ENCODE results near the gene ITGAV. TPM values are rescaled to one million over a fixed set of nuclear protein-coding genes. Genes with fewer than 3 reads are reported as not detected.

Gene ITGAV
- total and polyA plus RNA-seq, 7 donors, result 3.6 to 117 (median 67.1) TPM

DNA sequence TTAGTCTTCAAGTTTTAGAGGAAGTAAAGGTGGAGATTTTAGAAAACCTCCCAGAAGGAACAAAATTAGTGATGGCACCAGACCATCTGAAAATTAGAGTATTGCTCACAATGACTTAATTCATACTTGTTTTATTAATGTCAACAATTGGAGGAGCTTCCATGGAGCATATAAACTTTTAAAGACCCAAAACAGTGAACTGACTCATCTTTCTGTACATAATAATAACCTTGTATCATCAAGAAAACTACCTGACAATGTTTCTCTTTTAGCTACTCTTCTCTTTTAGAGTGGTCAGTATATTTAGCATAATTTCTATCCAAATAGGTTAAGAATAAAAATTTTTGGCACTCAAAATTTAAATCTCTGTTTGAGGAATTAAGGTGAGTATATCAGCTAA lies 7.2 kb upstream of the ITGAV start:
- no peak overlapping the region for H3K4me3 ChIP-seq
- H3K27me3 ChIP-seq, result no peaks in the 10 kb centered on the region
- no peaks in the 10 kb centered on the region for H3K4me1 ChIP-seq
- no peaks in the 10 kb centered on the region for H3K9me3 ChIP-seq
- intact Hi-C loops (cut with DNase I), result no loop called here
- no peaks in the 10 kb centered on the region for H3K36me3 ChIP-seq
- H3K27ac ChIP-seq, result no peak overlapping the region
- no peak for TF ChIP-seq EP300 (IDR thresholded peaks at IDR 0.05)
- no peak for TF ChIP-seq POLR2AphosphoS5 (IDR thresholded peaks at IDR 0.05)
- no peak for TF ChIP-seq POLR2A (IDR thresholded peaks at IDR 0.05)
- TF ChIP-seq, protein P1, sequence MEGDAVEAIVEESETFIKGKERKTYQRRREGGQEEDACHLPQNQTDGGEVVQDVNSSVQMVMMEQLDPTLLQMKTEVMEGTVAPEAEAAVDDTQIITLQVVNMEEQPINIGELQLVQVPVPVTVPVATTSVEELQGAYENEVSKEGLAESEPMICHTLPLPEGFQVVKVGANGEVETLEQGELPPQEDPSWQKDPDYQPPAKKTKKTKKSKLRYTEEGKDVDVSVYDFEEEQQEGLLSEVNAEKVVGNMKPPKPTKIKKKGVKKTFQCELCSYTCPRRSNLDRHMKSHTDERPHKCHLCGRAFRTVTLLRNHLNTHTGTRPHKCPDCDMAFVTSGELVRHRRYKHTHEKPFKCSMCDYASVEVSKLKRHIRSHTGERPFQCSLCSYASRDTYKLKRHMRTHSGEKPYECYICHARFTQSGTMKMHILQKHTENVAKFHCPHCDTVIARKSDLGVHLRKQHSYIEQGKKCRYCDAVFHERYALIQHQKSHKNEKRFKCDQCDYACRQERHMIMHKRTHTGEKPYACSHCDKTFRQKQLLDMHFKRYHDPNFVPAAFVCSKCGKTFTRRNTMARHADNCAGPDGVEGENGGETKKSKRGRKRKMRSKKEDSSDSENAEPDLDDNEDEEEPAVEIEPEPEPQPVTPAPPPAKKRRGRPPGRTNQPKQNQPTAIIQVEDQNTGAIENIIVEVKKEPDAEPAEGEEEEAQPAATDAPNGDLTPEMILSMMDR (IDR thresholded peaks at IDR 0.05), result no peak
- DNase-seq, result no peak

DNA sequence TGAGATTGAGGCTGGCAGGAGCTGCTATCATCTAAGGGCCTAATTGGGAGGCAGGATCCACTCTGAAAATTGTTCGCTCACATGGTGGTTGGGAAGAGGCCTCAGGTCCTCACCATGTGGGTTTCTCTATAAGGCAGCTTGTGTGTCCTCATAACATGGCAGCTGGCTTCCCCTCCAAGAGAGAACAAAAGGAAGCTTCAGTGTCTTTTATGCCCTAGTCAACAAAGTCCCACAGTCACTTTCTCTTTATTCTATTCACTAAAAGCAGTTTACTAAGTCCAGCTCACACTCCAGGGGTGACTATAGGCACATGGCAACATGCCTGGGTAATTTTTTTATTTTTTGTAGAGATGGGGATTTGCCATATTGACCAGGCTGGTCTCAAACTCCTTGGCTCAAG lies 5.8 kb upstream of the ITGAV start:
- Histone ChIP-seq H3K9me3 (no peaks in the 10 kb centered on the region), H3K36me3 (no peaks in the 10 kb centered on the region), H3K4me3 (no peak overlapping the region), H3K4me1 (peaks cover 0 to 4% (median 3%) of the 10 kb centered on the region in 4 donors), H3K27ac (no peak overlapping the region), H3K27me3 (no peaks in the 10 kb centered on the region)
- TF ChIP-seq POLR2A (IDR thresholded peaks at IDR 0.05), result no peak
- no peak for TF ChIP-seq EP300 (IDR thresholded peaks at IDR 0.05)
- no peak for TF ChIP-seq POLR2AphosphoS5 (IDR thresholded peaks at IDR 0.05)
- intact Hi-C loops (cut with DNase I), result no loop called here
- DNase-seq, result no peak
- 93 to 98% methylated on average over 1 of the region's 1 CpG for WGBS, 2 donors

DNA sequence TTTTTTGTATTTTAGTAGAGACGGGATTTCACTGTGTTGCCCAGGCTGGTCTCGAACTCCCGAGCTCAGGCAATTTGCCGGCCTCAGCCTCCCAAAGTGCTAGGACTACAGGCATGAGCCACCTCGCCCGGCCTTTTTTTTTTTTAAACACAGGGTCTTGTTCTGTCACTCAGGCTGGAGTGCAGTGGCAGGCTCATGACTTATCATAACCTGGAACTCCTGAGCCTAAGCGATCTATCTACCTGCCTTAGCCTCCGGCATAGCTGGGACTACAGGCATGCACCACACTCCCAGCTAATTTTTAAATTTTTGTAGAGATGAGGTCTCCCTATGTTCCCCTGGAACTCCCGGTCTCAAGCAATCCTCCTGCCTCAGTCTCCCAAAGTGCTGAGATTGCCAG lies 1.4 kb upstream of the ITGAV start:
- no peak for TF ChIP-seq POLR2A (IDR thresholded peaks at IDR 0.05)
- no peak for TF ChIP-seq POLR2AphosphoS5 (IDR thresholded peaks at IDR 0.05)
- TF ChIP-seq, protein P1 (IDR thresholded peaks at IDR 0.05), result no peak
- TF ChIP-seq EP300 (IDR thresholded peaks at IDR 0.05), result no peak
- no peak for DNase-seq
- Histone ChIP-seq H3K36me3 (no peaks in the 10 kb centered on the region), H3K4me1 (peaks cover 0 to 27% (median 22%) of the 10 kb centered on the region in 4 donors), H3K4me3 (no peak overlapping the region), H3K27me3 (no peaks in the 10 kb centered on the region), H3K27ac (peak overlapping the region in 1 of 4 donors; percentile 97), H3K9me3 (no peaks in the 10 kb centered on the region)
- intact Hi-C loops (cut with DNase I), result no loop called here
- 96 to 98% methylated on average over 9 of the region's 9 CpGs for WGBS, 2 donors

DNA sequence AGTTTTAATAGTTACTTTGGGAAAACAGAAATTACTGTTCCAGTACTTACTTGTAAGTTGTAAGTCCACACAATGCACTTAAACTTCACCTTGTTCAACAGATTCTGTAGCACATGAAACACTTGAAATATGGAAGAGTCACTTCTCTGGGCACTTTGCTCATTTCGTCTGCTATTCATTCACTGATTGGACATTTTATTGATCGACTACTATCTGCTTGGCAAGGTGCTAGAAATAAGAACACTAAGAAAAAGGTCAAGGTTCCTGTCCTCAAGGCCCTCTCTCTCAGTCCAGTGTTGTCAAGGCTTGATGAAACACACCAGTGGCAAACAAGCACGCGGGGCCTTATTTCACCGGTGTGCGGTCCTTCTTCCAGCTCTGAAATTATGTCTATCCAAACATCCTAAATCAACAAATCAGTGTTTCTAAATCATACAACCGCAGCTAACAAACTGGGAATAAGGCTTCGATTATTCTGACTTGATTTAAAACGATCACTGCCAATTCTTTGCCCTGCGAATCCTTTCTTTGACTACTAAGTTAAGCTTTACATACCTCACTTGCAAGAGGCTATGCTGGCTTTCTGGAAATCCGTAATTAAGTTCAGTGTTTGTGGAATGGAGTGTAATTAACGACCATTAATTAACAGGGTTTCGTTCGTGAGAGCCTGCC lies 780 bp upstream of the ITGAV start:
- intact Hi-C loops (cut with DNase I), result no loop called here
- Histone ChIP-seq H3K27ac (peak overlapping the region; percentile 94 to 99 (median 96)), H3K27me3 (no peaks in the 10 kb centered on the region), H3K4me1 (peaks cover 0 to 34% (median 27%) of the 10 kb centered on the region in 4 donors), H3K36me3 (no peaks in the 10 kb centered on the region), H3K9me3 (no peaks in the 10 kb centered on the region), H3K4me3 (peak overlapping the region; percentile 78 to 98 (median 90))
- TF ChIP-seq, protein P1 (IDR thresholded peaks at IDR 0.05), result no peak
- TF ChIP-seq POLR2AphosphoS5 (IDR thresholded peaks at IDR 0.05) (no peak), POLR2A (IDR thresholded peaks at IDR 0.05) (no peak), EP300 (IDR thresholded peaks at IDR 0.05) (no peak)
- no peak for DNase-seq
- 16 to 34% methylated on average over 14 of the region's 14 CpGs for WGBS, 2 donors

DNA sequence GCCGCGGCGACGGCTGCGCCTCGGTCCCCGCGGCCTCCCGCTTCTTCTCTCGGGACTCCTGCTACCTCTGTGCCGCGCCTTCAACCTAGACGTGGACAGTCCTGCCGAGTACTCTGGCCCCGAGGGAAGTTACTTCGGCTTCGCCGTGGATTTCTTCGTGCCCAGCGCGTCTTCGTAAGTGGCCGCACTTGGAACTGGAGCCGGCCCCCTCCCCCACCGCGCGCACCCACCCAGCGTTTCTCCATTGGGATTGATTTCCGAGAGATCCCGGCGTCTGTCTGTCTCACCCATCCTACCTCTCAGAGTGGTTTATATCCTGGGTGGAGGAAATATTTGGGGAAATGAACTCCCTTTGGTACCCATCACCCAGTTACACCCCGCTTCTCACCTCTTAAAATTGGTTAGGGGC lies 498 bp downstream of the ITGAV start:
- no peaks in the 10 kb centered on the region for H3K27me3 ChIP-seq
- intact Hi-C loops (cut with DNase I), result loop anchor here (5.0 kb wide), 3 partner anchors 48 to 103 kb away; partner anchors contain the start of gene ZC3H15
- WGBS, 2 donors, result 0% methylated on average over 32 of the region's 32 CpGs
- no peaks in the 10 kb centered on the region for H3K36me3 ChIP-seq
- peak overlapping the region; percentile 78 to 98 (median 90) for H3K4me3 ChIP-seq
- no peak for TF ChIP-seq POLR2AphosphoS5 (IDR thresholded peaks at IDR 0.05)
- TF ChIP-seq EP300 (IDR thresholded peaks at IDR 0.05), result no peak
- no peak for TF ChIP-seq POLR2A (IDR thresholded peaks at IDR 0.05)
- TF ChIP-seq, protein P1 (IDR thresholded peaks at IDR 0.05), result no peak
- peak overlapping the region; percentile 94 to 99 (median 96) for H3K27ac ChIP-seq
- peak; percentile 72 for DNase-seq
- H3K9me3 ChIP-seq, result no peaks in the 10 kb centered on the region
- peaks cover 0 to 46% (median 38%) of the 10 kb centered on the region in 4 donors for H3K4me1 ChIP-seq

All from sigmoid colon (tissue), 7 donors.